Measurements from ENCODE around the gene DNM2.
A peak's percentile ranks its signal among the peaks of the same experiment; 100 is the strongest.
"Not testable (repeated sequence)": the region's sequence is repeated elsewhere in the genome, so short reads cannot be mapped to it uniquely, and the experiment has no call there.

The DNM2 gene

DNA sequence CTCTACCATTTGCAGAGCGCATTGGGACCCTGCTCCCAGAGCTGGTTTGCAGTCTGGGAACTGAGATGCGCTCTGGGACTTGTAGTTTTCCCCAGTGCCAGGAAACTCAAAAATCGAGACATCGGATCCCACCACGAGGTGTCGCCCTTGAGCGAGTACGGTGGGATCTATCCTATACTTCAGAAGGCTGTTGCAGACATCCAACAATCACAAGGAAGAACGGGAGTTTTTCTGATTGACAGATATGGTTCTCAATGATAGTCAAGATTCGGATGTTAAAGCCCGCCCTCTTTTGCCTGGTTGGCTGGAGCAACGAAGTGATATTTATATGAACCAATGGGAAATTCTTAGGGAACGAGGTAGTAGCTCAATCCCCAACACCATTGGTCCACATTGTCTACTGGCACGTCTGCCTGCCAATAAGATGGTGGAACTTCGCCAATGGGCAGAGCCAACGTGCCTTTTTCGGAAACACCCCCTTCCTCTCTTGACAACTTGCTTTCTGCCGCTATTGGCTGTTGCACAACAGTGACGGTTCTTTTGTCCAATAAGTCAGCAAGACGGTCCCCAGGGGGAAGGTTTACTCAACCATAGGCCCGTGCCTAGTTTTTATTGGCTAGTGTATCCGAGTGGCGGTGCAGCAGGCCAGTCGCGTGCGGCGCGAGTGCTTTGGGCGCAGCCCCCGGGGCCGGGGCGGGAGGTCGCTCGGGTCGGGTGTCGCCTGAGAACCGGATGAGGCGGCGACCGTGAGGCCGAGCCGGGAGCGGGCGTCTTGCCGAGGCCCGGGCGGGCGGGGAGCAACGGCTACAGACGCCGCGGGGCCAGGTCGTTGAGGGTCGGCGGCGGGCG, at the start of gene DNM2:
Gene DNM2 (plus strand): TSS at position 724 of the 849 bp plus-strand sequence. CDS start 164 bp downstream, outside the sequence.
- DNase-seq: peak; percentile 97

DNA sequence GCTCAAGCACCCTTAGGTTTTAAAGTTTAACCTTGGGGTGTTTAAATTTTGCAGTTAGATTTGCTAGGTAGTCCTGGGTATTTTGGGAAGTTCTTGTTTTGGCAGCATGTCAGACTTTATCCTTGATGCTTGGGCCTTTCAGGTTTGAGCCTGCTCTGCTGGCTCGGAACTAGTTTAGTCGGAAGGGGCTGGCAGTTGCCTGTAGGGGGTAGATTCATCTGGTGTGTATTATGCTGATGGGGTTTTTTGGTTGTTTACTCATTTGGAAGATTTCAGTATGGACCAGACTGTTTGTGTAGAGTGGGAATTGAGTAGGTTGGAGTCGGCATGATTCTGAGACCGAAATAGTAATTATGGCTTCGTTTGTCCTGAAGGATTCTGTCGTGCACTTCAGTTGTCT, 48.6 kb upstream of the DNM2 start:
- no peak for DNase-seq

DNA sequence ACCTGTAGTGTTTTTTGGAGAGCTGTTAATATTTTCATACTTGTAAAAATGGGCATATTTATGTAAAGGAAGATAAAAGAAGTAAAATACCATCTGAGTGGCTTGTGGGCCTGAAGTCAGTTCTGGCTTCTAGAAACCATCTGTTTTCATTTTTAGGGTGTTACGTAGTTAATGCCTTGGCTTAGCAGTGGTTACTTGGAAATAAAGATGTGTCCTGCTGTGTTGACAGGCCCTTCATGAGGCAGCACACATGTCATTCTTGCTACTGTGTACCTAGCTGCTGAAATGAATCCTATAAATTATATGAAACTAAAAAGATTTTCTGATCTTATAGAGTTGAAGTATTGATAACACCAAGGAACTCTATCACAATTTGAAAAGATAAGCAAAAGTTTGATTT, 47.7 kb upstream of the DNM2 start:
- no peak for DNase-seq

DNA sequence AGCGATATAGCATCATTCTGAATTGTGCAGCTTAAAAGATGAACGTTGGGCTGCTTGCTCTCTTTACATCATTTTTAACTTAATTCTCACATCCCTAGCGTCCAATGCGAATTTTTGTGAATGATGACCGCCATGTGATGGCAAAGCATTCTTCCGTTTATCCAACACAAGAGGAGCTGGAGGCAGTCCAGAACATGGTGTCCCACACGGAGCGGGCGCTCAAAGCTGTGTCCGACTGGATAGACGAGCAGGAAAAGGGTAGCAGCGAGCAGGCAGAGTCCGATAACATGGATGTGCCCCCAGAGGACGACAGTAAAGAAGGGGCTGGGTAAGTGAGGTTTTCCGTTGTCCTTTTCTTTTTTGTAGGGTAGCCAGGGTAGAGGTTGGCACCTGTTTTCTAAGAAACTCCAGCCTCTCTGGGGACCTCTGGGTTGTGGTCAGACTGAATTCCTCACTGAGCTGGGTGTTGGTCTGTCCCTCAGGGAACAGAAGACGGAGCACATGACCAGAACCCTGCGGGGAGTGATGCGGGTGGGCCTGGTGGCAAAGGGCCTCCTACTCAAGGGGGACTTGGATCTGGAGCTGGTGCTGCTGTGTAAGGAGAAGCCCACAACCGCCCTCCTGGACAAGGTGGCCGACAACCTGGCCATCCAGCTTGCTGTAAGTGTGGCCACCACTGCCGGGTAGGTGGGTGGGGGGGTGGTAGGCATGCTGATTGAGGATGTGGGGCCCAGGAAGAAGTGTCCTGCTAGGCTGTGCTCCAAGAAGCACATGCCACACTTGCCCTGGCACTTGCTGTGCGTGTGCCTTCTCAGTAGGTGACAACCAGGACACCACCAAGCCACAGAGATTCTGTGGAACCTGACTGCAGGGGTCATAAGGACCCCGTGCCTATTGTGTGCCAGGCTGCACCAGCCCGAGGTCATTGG, 46.7 kb upstream of the DNM2 start:
- DNase-seq: no peak

DNA sequence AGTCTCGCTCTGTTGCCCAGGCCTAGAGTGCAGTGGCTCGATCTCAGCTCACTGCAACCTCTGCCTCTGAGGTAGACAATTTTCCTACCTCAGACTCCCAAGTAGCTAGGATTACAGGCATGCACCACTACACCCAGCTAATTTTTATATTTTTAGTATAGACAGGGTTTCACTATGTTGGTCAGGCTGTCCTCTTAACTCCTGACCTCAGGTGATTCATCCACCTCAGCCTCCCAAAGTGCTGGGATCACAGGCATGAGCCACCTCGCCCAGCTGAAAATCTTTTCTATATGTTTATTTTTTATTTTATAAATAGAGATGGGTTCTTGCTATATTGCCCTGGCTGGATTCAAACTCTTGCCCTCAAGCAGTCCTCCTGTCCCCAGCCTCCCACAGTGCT, 46.0 kb upstream of the DNM2 start:
- DNase-seq: not testable (repeated sequence)

DNA sequence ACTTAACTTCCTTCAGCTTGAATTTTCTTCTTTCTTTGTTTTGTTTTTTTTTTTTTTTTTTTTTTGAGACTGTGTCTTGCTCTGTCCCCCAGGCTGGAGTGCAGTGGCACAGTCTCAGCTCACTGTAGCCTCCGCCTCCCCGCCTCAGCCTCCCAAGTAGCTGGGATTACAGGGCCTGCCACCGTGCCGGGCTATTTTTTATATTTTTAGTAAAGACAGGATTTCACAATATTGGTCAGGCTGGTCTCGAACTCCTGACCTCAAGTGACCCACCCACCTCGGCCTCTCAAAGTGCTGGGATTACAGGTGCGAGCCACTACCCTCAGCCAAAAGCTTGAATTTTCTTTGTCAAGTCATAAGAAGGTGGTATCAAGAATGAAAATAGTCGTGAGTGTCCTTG, 42.7 kb upstream of the DNM2 start:
- not testable (repeated sequence) for DNase-seq

DNA sequence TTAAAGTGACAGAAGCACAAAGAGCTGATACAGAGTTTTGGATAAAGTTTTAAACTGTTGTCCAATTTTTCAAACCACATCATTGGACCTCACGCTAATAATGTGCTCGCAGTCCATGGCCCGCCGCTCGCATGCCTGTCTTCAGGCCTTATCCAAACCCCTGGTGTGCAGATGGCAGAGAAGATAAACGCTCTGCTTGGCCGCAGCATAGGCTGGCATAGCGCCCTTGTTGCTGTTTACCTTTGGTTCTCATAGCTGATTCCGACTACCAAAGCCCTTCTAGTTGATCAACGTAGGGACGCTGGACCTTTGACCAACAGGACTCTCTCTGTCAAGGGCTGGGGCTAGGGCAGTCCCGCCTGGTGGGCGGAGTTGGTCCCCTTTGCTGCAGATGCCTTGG, 40.1 kb upstream of the DNM2 start:
- DNase-seq: no peak

DNA sequence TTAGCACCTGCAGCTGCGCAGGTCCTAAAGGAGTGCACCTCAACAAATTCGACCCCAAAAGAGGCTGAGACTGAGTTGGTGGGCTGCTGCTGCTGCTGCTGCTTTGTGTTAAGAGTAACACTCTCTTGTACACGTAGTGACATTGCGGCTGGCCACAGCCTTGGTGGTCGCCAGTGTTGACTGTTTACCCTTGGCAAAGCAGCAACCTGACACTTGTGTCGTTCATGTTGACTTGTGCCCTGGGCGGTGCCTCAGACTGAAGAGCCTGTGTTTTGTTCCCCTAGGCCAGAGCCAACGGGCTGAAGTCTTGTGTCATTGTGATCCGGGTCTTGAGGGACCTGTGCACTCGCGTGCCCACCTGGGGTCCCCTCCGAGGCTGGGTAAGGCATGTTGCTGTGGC, 39.1 kb upstream of the DNM2 start:
- no peak for DNase-seq

DNA sequence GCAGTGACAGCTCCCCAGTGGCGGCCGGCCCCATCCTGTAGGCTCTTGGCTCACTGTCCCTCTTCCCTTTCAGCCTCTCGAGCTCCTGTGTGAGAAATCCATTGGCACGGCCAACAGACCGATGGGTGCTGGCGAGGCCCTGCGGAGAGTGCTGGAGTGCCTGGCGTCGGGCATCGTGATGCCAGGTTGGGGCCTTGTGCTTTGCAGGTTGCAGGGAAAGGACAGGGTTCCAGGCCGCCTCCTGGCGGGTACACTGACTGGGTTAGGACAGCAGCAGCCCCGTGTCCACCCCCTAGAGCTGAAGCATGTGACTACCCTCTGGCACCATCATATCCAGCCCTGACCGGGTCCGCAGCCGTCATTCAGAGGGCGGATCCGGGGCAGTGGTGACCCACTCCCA, 38.1 kb upstream of the DNM2 start:
- no peak for DNase-seq

DNA sequence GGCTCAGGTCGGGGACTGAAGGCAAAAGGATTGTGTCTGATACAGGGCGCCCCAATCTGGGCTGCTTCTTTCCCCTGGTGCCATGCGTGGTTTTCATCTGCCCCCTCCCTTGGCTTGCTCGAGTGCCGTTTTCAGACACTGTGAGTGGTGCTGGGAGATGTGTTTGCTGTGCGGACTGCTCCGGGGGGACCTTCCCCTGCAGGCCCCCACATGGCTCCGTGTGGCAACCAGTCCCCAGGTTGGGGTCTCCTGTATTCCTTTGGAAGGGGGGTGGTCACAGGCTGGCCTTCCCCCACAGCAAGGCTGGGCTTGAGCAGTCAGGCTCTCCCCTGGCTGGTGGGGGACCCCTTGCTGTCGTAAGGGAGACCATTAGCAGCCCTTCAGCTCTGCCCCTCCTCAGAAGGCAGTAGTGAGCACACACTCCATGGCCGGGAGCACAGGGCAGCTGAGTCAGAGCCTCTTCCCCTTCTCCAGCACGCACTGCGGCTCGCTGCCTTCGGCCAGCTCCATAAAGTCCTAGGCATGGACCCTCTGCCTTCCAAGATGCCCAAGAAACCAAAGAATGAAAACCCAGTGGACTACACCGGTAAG, 37.2 kb upstream of the DNM2 start:
- DNase-seq: no peak

DNA sequence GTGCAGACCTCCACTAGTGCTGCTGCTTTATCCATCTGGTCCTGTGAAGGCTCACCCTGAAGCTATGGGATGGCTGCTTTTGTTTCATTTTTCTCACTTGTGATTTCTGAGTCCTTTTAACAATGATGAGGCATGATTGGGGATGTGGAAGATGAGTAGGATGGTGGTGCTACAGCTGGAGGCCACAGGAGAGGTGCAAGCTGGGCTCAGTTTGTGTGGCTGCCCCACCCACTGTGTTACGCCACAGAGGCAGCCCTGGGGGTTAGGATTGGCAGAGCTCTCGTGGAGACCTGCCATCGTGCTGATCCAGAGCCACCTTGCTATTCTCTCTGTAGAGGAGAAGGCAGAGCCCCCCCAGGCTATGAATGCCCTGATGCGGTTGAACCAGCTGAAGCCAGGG, 36.2 kb upstream of the DNM2 start:
- DNase-seq: no peak

DNA sequence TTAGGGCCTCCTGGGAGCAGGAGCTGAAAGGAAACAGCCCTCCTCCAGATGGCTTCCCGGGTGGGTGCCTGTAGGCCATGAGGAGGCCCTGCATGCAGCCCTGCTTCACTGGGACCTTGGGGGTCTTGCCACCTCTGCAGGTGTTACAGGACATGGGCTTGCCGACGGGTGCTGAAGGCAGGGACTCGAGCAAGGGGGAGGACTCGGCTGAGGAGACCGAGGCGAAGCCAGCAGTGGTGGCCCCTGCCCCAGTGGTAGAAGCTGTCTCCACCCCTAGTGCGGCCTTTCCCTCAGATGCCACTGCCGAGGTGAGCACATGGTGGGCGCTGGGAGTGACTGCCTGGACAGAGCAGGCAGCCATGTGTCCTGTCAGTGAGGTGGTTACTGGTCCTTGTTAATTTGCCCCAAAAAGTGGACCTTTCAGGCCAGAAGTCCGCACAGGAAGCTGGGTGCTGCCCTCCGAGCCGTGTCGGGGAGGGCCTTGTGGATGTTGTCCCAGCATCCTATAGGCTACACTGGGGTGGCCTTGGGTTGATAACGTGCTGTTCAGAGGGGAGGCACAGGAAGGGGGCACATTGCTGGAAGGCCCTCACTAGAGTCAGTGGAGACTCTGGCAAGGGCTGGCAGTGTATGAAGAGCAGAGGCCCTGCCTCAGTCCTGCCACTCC, 35.3 kb upstream of the DNM2 start:
- no peak for DNase-seq

DNA sequence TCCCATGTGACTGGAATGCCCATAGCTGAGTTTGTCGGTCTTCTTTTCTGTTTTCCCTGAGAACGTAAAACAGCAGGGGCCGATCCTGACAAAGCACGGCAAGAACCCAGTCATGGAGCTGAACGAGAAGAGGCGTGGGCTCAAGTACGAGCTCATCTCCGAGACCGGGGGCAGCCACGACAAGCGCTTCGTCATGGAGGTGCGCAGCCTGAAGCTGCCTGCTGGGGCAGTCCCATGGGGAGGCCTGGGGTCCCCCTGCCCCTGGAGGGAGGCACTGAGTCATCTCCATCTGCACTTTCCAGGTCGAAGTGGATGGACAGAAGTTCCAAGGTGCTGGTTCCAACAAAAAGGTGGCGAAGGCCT, 34.8 kb upstream of the DNM2 start:
- DNase-seq: no peak

DNA sequence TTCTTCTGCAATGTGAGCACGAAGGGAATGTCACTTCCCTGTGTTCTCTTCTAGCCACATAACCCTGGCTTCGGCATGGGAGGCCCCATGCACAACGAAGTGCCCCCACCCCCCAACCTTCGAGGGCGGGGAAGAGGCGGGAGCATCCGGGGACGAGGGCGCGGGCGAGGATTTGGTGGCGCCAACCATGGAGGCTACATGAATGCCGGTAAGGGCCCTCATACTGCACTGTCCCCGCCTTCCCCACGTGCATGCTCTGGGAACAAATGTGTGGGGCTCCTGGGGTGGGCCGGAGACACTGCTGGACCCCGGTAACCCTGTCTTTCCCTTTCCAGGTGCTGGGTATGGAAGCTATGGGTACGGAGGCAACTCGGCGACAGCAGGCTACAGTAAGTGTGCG, 34.3 kb upstream of the DNM2 start:
- DNase-seq: no peak

DNA sequence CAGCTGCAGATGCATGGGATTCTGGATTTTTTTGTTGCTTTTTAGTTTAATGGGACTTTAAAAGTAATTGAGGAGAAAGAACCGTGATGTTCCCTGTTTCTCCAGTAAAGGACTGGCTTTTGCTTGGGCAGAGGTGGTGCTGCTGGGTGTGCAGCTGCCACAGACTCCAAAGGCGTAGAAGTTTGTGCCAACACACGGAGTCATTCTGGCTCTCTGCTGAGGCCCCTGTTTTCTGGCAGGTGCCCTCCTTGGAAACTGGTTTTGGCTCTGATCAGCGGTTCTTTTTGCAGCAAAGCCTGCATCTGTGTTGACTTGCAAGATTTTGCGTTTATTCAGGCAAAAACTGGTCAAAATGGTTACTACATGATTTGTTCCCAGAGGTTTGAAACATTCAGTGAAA, 32.7 kb upstream of the DNM2 start:
- DNase-seq: no peak

DNA sequence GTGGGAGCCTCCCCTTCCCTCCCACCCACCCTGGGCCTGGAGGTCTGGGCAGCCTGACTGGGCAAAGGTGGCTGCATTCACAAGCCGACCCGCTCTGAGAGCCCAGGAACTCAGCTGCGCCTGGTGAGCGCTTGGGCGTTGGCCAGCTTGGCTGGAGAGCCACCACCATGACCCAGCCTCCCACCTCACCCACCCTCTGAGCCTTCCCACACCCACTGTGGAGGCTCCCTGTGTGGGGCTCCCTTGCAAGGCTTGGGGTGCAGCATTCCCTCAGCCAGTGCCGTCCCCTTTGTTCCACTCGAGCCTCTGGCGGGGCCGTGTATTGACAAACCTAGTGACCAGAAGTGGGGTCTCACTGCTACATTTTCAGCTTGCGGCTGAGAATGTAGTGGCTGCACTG, 31.7 kb upstream of the DNM2 start:
- DNase-seq: no peak

DNA sequence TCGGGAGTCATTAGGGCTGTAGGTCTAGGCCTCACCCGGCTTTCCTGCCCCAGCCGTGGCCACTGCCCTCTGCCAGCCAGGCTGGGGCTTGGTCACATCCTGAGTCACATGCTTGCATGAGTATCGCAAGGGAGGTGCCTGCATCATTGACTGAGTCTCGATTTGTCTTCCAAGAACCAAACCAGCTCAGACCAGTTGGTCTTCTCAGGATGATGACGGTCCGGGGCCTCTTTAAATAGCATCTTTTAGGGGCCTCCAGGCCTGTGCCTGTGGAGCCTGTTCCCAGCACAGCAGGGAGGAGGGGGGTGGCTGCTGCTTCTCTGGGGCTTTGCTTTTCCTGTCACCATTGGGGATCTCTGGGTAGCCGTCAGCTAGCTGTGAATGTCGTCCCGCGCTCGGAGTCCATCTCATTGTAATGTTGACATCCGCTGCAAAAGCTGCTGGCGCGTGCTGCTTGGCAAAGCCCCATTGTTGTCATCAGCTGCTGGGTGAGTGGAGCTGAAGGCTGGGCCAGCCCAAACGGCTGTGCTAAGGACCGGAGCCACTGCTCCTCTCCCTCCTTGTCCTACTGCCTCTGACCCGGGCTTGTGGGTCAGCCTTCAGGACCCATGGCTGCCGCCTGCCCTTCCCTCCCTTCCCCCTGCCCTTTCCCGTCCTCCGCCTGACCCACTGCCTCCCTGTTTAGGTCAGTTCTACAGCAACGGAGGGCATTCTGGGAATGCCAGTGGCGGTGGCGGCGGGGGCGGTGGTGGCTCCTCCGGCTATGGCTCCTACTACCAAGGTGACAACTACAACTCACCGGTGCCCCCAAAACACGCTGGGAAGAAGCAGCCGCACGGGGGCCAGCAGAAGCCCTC, 31.0 kb upstream of the DNM2 start:
- DNase-seq: no peak

DNA sequence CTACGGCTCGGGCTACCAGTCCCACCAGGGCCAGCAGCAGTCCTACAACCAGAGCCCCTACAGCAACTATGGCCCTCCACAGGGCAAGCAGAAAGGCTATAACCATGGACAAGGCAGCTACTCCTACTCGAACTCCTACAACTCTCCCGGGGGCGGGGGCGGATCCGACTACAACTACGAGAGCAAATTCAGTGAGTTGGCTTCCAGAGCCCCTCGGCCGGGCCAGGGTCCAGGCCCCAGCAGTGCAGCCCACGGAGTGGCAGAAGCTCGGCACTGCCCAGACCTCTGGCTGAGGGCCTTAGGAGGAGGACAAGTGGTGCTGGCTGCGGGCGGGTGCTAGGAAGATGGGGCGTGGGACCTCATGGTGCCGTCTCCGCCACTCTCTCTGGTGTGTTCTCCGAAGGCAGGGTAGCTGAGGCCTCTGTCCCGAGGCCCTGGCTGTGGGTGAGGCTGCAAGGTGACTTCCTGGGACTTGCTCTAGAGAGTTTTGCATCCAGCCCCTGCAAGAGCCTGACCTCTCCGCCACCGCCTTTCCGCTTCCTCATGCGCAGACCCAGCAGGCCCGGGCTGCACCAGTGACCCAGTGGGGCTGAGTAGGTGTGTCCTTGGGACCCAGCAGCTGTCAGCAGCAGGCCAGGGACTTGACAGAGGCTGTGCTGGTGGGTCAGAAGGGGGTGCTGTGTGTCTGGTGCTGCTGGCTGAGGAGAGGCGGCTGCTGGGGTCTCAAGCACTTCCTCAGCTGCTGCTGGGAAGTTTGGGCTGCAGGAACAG, 30.2 kb upstream of the DNM2 start:
- DNase-seq: no peak

DNA sequence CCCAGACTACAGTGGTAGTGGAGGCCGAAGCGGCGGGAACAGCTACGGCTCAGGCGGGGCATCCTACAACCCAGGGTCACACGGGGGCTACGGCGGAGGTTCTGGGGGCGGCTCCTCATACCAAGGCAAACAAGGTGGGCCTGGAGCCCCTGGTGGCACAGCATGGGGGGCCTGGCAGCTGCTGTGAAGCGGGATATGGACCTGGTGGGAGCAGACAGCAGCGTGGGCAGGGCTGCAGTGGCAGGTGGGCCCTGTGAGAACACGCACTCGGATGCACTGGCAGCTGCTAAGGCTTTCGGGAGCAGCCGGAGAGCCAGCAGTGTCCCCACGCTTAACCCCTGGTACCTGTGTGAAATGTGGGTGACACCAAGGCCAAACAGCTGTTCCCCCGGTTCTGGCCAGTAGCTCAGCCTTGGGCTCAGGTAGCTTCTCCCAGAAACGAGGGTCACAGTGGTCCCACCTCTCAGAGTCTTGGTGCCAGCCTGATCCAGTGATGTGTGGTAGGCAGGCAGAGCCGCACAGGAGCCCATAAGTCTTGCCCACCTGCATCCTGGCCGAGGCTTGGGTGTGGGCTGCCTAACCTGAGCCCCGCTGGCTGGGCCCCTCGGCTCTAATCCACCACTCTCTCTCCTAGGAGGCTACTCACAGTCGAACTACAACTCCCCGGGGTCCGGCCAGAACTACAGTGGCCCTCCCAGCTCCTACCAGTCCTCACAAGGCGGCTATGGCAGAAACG, 29.2 kb upstream of the DNM2 start:
- DNase-seq: no peak

DNA sequence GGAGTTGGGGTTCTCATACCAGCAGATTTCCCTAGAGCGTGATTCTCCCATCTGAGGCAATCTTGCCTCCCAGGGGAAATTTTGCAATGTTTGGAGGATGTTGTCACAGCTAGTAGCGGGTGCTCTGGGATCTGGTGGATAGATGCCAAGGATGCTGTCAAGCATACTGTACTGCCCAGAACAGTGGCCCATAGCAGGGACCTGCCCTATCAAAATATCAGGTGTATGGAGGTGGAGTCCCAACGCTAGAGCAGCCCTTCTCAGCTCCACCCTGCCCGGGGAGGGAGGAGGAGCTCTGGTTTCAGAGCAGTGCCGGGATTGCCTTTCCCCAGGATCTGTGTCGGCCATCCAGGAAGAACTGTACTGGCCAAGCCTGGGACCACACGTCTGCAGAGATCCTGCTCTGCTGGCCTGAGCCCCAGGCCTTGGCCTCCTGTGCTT, 27.5 kb upstream of the DNM2 start:
- no peak for DNase-seq

All from stimulated activated CD4-positive, alpha-beta T cell treated with anti-CD3 and anti-CD28 coated beads, Interleukin-2, amount 100 ng/mL, for 48 hours (primary cell).